SK-N-SH (cell line): Measurements from ENCODE around the gene NEK7.

Experiments
- CHD2 ChIP-seq: fragments of 150-350 bp; IDR thresholded peaks from 2 replicates; pipeline ENCODE4 v1.6.1; 2018; ENCODE audit warnings: low read length; ENCODE audit not compliant: partially characterized antibody
- CTCF ChIP-seq: fragments of 200-600 bp; sonication (generic); IDR thresholded peaks from 2 replicates; pipeline ENCODE4 v1.6.1; 2017; ENCODE audit warnings: antibody characterized with exemption, mild to moderate bottlenecking, moderate library complexity
- EP300 ChIP-seq, 2 experiments: IDR thresholded peaks; 2 replicates each; pipeline versions ENCODE4 v1.4.0 to v1.6.1; 2012; ENCODE audit warnings: borderline replicate concordance in 1 of 2, low read depth in 1 of 2, low read length in 1 of 2
- MAX ChIP-seq: IDR thresholded peaks from 2 replicates; pipeline ENCODE4 v1.4.0; 2012; ENCODE audit warnings: low read depth
- USF1 ChIP-seq: IDR thresholded peaks from 2 replicates; pipeline ENCODE4 v1.4.0; 2012; ENCODE audit warnings: low read depth, borderline replicate concordance
- YY1 ChIP-seq: IDR thresholded peaks from 2 replicates; pipeline ENCODE4 v1.4.0; 2012; ENCODE audit warnings: low read depth, mild to moderate bottlenecking
- ZBTB33 ChIP-seq: IDR thresholded peaks from 2 replicates; pipeline ENCODE4 v1.4.0; 2012; ENCODE audit warnings: low read depth, borderline replicate concordance

- TF ChIP-seq YY1 (no peak), MAX (no peak), USF1 (no peak), EP300 (IDR thresholded peaks at IDR 0.05; ENCODE audit: borderline replicate concordance in 1 of 2, low read depth in 1 of 2, low read length in 1 of 2) (no peak), ZBTB33 (no peak), CHD2 (no peak), CTCF (no peak)
Observed at GRCh38 chr1:198295225-198295624, 138.4 kb downstream of the NEK7 start.
